HG03442 (cell line): ENCODE data around the gene UNC5B.

ENCODE experiments used
- ATAC-seq: cut with Tn5 transposase; IDR thresholded peaks from one replicate; pipeline ENCODE4 v1.9.1; 2021; ENCODE audit warnings: mild to moderate bottlenecking, moderate library complexity; ENCODE audit not compliant: unreplicated experiment

The UNC5B gene

DNA sequence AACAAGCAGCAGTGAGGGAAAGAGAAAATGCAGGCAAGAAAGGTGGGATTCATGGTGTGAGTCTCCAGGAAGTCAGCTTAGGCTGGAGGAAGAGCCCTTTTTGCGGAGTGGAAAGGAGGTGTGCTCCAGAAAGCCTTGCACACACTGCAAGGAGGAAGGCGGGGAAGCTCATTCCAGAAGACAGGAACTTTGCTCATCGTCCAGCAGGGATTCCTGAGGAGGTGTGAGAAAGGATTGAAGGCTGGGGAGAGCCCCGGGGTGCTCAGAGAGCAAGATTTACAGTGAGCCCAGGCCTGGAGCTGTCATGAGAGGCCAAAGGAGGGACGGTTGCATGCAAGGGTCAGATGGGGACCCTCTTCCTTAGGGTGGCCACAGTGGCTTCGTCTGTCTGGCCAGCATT is 124.3 kb downstream of the UNC5B start:
- no peak for ATAC-seq

DNA sequence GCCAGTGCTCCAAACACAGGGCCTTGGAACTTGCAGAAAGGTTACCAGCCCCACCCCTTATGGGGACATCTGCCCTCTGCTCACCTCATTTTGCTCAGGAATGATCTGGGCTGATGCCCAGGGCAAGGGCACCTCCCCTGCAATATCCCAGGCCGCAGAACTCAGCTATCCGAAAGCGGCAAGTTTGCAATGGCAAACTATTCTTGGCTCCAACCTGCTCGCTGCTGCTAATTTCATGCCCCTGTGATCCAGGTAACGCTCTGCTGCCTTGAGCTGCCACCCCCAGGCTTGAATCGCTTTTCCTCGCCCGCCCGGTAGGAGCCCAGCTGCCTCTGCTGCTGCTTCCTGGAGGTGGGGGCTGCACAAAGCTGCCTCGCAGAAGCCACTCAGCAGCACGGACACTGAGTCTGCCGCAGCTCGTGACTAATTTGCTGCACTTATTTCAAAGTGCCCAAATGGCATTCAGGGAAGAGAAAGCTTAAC is 124.9 kb downstream of the UNC5B start:
- ATAC-seq, result no peak

DNA sequence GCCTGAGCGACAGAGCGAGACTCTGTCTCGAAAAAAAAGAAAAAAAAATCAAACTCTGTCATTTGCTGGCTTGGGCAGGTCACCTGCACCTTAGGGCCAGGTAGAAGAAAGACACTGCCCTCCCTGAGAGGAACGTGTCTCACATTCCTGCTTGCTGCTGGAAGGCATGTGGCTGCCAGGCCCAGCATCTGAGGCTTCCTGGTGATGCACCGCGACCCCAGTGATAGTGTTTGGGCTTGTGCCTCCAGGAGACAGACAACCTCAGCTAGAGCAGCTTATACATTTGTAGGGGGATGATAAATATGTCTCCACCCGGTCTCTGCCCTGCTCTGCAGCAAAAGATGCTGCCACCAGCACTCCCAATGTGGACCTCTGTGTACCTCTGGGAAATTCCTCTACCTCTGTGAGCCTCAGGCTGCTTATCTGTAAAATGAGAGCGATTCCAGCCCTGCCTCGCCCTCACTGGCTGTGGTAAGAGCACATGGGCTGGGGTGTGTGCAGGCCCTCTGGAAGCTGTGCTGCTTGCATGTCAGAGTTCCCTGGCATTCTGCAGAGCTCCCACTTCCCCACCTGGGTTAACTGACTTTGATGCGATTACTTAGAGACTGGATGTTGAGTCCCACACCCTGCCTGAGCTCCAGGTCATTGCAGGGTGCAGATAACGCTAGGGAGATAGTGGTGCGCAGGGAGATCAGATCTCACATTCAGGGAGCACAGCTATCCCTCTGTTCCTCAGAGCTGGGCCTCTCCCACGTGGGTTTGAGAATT is 126.5 kb downstream of the UNC5B start:
- ATAC-seq, result no peak

DNA sequence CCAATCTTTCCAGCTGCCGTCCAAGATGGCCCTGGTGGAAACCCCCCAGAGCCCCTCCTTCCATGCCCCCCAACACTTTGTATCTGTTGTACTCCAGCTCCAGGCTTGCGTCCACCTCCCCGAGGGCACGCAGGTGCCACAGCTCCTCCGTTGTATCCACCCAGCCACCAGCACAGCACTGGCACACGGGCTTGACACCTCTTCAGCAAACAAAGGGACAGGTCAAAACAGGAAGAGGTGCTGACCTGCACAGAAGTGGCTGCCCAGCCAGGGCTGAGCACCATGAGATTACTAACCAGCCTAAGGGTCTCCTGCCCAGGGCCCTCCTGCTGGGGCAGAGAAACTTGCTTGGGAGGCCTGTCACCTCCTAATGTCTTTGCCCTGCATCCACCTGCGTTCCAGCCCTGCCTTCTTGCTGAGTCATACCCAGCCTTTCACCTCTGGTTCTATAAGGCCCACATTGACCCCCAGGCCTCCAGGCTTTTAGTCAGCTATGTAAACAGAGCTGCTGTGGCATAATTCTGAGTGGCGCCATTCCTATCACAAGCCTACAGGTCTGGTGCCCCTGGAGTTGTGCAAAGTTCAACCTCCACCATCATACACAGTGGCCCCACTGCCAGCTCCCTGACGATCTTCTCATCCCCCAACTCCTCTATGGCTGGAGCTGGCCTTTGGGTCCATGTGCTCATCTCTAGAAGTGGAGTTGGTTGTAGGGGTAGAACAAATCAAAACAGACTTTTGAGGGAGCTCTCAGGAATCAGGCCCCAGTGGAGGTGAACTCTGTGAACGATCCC is 127.6 kb downstream of the UNC5B start:
- no peak for ATAC-seq

DNA sequence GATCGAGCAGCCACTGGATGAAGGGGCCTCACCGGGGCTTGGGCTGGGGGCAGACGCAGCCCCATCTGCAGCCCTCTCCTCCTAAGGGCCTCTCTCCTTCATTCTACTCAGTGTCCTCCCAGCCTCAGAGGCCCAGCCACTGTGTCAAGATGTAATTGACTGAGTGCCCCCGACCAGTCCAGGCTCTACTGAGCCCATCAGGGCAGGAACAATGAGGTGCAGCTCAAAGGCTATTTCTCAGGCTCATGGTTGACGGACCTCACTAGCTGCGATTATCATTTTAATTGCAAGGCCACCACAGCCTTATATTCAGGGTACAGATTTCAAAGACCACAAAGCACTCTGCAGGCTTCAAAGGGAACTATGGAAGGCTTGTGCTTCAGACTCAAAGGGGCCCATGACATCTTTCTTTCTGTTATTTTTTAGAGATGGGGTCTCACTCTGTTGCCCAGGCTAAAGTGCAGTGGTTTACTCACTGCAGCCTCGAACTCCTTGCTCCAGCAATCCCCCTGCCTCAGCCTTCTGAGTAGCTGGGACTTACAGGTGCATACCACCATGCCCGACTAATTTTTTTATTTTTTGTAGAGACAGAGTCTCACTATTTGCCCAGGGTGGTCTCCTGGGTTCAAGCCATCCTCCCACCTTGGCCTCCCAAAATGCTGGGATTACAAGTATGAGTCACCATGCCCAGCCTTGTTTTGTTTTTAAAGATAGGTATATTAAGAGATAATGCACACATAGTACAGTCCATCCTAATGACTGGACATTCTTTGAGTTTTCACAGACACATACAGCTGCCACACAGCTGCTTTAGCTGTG is 130.4 kb downstream of the UNC5B start:
- ATAC-seq, result no peak

DNA sequence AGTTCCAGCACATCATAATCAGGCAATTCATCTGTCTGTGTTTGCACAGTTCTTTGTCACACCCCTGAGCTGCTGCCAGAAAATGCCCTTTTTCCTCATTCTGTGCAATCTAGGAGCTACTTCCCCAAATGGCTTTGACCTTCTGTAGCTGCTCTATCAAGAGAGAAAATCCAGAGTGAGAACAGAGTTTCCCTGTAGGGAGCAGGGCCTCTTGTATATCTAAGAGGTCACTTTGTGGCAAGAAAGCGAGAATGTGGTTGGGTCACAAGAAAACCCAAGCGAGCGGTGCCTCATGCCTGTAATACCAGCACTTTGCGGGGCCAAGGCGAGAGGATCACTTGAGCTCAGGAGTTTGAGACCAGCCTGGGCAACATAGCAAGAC is 131.0 kb downstream of the UNC5B start:
- ATAC-seq, result no peak

DNA sequence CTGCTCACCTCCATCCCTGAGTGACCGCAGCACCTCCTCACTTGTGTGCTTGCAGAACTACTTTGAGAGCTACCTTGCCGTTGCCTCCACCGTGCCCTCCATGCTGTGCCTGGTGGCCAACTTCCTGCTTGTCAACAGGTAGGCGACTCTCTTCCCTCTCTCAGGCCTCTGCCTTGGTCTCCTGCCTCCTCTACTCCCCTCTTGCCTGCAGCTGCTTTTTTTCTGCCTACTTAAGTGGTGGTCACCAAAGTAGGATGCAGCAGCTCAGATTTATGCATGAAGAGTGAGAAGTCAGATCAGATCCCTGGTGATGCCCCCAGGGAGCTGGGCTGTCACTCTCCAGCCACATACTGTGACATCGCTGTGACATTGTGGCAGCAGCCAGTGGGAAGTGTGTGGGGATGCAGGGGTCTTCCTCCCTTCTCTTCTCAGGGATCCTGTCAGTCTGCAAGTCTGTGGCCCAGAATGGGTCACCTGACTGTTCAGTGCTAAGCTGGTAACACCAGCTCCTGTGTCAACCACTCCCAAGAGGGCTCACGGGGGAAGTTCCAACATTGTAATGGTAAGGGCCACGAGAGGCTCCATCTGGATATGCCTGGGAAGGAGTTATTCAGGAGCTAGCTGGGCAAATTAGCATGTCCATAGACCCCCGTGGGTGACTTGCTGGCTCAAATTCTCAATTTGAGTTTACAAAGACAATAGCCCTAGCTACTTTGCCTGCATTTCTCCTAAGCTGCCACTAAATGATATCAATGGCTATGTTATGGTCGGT is 132.0 kb downstream of the UNC5B start:
- no peak for ATAC-seq

DNA sequence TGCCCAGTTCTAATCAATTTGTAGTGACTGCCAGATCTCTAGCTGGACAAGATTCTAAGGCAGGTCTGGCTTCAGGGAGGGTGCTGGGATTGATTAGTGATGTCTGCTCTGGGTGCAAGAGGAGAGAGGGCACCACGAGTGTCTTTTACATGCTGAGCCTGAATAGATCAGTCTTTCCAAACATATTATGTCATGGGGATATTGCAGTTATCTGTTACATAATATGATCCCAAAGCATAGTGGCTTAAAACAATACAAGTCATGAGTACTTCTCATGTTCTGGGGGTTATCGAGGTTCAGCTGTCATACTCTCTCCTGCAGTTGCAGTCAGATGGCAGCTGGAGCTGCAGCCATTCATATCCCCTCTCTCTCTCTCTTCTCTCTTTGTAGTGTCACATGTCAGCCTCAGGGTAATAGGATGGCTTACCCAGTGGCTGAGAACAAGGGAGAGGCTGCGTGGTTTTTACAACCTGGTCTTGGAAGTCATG is 132.7 kb downstream of the UNC5B start:
- no peak for ATAC-seq

DNA sequence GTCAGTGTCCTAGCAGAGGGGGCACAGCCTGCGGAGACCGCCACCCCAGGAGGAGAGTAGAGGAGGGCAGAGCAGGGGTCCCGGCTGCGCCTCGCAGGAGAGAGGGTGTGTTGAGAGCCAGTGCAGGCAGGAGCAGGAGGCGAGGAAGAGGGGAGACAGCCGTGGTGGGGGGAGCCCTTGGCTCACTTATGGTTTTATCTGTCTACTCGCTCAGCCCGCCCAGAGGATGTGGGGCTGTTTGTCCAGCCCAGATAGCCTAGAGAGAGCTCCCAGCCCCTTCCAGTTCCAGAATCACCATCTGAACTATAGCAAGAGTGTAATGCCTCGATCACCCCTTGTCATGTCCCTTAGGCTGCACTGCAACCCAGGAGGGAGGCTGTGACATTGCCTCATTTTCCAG is 133.3 kb downstream of the UNC5B start:
- no peak for ATAC-seq

DNA sequence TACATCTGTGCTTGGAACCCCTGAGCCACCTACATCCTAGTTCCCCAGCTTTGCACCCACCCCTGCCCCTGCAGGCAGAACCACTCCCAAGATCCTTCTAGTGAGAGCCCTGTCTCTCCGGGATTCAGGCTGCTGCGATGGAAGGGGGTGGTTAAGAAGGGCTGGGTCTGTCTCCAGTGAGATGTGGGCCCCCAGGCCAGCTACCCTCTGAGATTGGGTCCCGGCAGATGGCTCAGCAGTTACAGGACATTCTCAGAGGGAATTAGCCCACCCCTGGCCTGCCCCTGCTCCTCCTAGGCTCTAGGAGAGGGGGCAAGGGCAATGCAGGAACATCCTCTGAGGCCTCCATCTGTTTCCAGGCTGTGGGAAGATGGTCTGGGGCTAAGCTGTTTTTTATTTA is 134.4 kb downstream of the UNC5B start:
- ATAC-seq, result no peak

DNA sequence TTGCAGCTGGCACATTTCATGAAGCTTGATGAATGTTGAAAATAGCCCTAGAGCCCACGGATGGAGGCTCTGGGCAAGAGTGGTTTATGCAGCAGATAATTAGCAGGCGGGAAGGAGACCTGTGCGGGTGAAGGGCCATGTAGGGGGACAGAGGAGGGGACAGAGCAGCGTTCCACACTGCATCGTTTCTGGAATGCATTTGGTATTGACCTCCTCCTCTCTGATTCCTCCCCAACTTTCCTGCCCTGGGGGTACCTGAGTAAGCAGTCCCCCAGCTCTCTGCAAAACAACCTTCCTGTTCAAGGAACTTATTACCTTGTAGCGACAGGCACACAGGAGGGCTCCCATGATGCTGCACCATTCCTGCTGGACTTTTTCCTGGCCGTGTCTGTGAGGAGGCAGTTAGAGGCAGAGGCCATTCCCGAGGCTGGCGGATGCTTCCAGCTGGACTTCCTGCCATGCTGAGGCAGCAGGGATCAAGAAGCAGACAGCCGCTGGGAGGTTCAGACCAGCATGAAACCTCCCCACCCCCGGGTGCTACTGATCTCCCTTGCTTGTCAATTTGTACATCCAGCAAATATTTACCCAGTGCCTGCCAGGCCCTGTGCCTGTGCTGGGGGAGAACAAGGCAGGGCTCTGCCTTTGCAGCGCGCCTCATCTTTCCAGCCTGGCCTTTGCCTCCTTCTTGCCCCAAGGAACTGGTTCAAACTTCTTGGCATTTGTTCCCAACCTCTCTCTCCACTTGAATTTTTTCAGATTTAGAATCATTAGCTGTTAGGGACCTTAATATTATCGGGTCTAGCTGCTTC is 135.4 kb downstream of the UNC5B start:
- ATAC-seq, result no peak

DNA sequence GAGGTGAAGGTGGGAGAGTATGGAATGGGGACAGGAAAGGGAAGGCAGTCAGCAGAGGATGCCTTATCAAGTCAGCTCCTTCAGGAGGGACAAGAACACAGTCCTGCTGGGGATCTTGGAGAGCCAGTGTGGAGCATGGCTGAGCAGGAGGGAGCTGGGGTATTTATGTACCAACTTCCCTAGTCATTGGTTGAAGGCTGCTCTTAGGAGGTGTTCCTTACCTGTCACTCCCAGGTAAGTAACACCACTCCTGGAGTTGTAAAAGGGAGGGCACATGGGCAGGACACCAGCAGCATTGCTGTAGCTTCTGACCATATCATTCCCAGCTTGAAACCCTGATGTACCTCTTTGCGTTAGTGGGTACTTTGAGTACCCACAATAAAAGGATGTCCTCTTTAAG is 136.5 kb downstream of the UNC5B start:
- no peak for ATAC-seq

DNA sequence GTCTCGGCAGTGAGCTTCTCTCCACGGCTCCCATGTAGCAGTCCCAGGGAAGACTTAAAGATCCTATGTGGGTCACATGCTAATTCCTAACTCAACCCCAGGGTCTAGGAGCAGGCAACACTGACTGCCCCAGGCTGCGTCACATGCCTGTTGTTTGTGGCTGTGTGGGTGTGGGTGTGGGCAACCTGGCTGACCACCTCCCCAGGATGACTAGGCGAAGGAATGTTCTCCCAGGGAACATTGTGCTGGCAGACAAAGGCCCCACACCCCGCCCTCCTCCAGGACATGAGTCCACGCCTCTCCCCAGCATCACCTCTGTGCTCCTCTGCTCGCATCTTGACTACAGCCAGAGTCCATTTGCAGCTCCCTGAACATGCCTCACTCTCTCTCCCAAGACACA is 137.0 kb downstream of the UNC5B start:
- ATAC-seq, result no peak

DNA sequence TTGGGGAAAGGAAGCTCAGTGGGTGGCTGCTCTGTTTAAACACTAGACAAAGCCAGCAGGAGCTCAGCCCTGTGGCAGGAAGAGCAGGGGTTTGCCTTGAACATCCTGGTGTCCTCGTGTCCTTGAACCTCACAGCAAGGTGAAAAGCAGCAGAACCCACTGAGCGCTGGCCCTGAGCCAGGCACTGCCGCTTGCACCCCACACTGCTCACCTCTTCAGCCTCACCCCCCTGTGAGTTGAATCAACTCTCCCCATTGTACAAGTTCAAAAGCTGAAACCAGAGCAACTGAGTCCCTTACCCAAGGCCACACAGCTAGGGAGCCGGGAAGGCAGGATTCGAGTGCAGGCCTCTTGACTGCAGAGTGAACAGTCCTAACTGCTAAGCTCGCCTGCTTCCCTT is 138.7 kb downstream of the UNC5B start:
- no peak for ATAC-seq

DNA sequence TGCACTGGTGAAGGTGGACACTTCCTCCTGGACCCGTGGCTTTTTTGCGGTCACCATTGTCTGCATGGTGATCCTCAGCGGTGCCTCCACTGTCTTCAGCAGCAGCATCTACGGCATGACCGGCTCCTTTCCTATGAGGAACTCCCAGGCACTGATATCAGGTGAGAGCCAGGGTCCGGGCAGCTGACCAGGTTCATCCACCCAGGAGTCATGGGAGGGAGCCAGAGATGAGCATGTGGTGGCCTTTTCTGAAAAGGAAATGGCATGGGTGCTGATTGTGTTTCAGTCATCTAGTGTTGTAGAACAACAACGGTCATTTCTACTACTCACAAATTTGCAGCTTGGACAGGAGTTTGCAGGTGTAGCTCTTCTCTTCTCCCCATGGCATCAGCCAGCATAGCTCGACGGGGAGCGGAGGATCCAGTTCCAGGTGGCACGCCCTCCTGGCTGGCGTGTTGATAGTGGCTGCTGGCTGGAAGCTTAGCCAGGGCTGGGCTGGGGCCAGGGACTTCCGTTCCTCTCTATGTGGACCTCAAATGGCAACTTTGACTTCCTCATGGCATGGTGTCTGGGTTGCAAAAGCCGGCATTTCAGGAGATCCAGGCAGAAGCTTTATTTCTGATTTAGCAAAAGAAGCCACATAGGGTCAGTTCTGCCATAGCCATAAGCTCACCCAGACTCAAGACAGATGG is 139.4 kb downstream of the UNC5B start:
- ATAC-seq, result no peak
